SH-SY5Y (cell line): ENCODE results near the gene PSPN.

ENCODE experiments used
- GATA2 ChIP-seq: IDR thresholded peaks from 2 replicates; pipeline ENCODE4 v1.6.1; 2011; ENCODE audit warnings: mild to moderate bottlenecking, low read depth, low read length
- GATA3 ChIP-seq: IDR thresholded peaks from 2 replicates; pipeline ENCODE4 v1.6.1; 2011; ENCODE audit warnings: low read depth, mild to moderate bottlenecking, low read length, moderate library complexity

GRCh38 chr19:6352381-6353165 lies 23.2 kb downstream of the PSPN start:
- TF ChIP-seq GATA2 (no peak), GATA3 (no peak)
